Calu3 (cell line): ENCODE data around the gene OR1D5. TPM values are rescaled to one million over a fixed set of nuclear protein-coding genes. Genes with fewer than 3 reads are reported as not detected.

ENCODE experiments used
- BruUV-seq: library from RNA; stranded (reverse); fragments of 400-500 nt; replicated peaks from 2 replicates; lab custom pipeline; 2021; lab: Mats Ljungman, UMichigan
- CTCF ChIA-PET: fragments of 300-600 bp; sonication (Branson Sonifier 250); formaldehyde crosslinking; loops from one replicate; lab custom pipeline; 2022; ENCODE audit warnings: antibody characterized with exemption; lab: Charles Lee
- DNase-seq: peaks from one replicate; pipeline ENCODE4 v3.0.0; 2022
- H3K27ac Mint-ChIP-seq: one replicate; pipeline ENCODE4 v1.8.0; 2022; ENCODE audit warnings: mixed read lengths; ENCODE audit not compliant: unreplicated experiment
- H3K27me3 Mint-ChIP-seq: one replicate; pipeline ENCODE4 v1.8.0; 2022; ENCODE audit warnings: mixed read lengths; ENCODE audit not compliant: unreplicated experiment
- H3K36me3 Mint-ChIP-seq: one replicate; pipeline ENCODE4 v1.8.0; 2022; ENCODE audit warnings: mild to moderate bottlenecking, moderate library complexity, mixed read lengths; ENCODE audit not compliant: insufficient read depth, unreplicated experiment
- H3K4me1 Mint-ChIP-seq: one replicate; pipeline ENCODE4 v1.8.0; 2022; ENCODE audit warnings: mild to moderate bottlenecking, low read depth, mixed read lengths; ENCODE audit not compliant: unreplicated experiment
- H3K4me3 Mint-ChIP-seq: one replicate; pipeline ENCODE4 v1.8.0; 2022; ENCODE audit warnings: mild to moderate bottlenecking, low read depth, moderate library complexity, mixed read lengths; ENCODE audit not compliant: unreplicated experiment
- H3K9me3 Mint-ChIP-seq: one replicate; pipeline ENCODE4 v1.8.0; 2022; ENCODE audit warnings: low read depth, mixed read lengths; ENCODE audit not compliant: unreplicated experiment
- intact Hi-C: fragments of 100-400 bp; cut with micrococcal nuclease; formaldehyde crosslinking; loops from one replicate; pipeline ENCODE4 v1.10.0; 2022; ENCODE audit not compliant: unreplicated experiment
- total RNA-seq: library from RNA; stranded (reverse); gene quantifications from 2 replicates; pipeline ENCODE4 v1.2.3, GENCODE V29; 2022
- TF ChIP-seq, protein P1 (sequence below): fragments of 200-600 bp; IDR thresholded peaks from one replicate; pipeline ENCODE4 v1.8.0; 2022; ENCODE audit warnings: antibody characterized with exemption; ENCODE audit not compliant: unreplicated experiment

OR1D5 gene
- total RNA-seq, 1 experiment from 2014 or later, result not detected

DNA sequence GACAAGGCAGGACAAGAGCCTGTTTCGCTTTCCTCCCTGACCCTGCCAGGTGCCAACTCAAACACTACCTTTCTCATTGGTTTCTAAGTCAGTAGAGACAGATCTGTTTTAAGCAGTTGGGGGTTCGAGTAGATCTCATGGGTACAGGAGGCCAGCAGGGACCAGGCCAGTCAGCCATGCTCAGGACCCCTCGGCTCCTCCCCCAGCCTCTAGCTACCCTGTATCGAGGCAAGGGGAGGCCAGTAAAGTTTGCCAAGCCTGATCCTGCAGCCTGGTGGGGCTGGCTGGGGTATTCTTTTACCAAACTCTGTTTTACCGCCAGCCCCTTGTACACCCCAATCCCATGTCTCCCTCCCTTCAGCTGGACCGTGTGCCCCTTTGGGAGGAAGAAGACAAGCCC is 26.6 kb downstream of the OR1D5 start:
- Mint-ChIP-seq H3K9me3 (no peaks in the 10 kb centered on the region), H3K4me3 (no peak overlapping the region), H3K27ac (no peak overlapping the region), H3K4me1 (no peaks in the 10 kb centered on the region), H3K36me3 (peaks cover 12% of the 10 kb centered on the region), H3K27me3 (peaks cover 8% of the 10 kb centered on the region)
- no peak for DNase-seq
- CTCF ChIA-PET, result interaction anchor here (0.7 kb wide), 1 partner anchor 609 kb away, joined by 3 read pairs; no protein-coding TSS in a partner anchor
- TF ChIP-seq, protein P1, sequence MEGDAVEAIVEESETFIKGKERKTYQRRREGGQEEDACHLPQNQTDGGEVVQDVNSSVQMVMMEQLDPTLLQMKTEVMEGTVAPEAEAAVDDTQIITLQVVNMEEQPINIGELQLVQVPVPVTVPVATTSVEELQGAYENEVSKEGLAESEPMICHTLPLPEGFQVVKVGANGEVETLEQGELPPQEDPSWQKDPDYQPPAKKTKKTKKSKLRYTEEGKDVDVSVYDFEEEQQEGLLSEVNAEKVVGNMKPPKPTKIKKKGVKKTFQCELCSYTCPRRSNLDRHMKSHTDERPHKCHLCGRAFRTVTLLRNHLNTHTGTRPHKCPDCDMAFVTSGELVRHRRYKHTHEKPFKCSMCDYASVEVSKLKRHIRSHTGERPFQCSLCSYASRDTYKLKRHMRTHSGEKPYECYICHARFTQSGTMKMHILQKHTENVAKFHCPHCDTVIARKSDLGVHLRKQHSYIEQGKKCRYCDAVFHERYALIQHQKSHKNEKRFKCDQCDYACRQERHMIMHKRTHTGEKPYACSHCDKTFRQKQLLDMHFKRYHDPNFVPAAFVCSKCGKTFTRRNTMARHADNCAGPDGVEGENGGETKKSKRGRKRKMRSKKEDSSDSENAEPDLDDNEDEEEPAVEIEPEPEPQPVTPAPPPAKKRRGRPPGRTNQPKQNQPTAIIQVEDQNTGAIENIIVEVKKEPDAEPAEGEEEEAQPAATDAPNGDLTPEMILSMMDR, result no peak
- BruUV-seq, result no TSS peak
- intact Hi-C loops, result no loop called here

DNA sequence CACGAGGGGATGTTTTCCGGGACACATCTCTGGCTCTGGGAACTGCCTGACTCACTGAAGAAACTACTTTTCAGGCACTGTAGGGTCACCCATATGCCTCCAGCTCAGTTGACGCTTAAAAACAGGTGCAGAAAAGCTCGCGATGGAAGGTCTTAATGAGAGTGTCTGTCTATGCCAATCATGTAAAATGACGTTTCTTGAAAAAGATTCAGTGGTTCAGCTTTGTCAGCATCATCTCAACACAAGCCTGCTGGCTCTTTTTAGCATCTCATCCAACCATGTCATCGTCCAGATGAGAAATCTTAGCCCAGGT is 27.5 kb downstream of the OR1D5 start:
- H3K4me3 Mint-ChIP-seq, result no peak overlapping the region
- no TSS peak for BruUV-seq
- CTCF ChIA-PET, result interaction anchor here (0.7 kb wide), 1 partner anchor 610 kb away, joined by 3 read pairs; no protein-coding TSS in a partner anchor
- H3K4me1 Mint-ChIP-seq, result no peaks in the 10 kb centered on the region
- DNase-seq, result no peak
- H3K27me3 Mint-ChIP-seq, result no peaks in the 10 kb centered on the region
- H3K36me3 Mint-ChIP-seq, result peaks cover 15% of the 10 kb centered on the region
- no peaks in the 10 kb centered on the region for H3K9me3 Mint-ChIP-seq
- no peak overlapping the region for H3K27ac Mint-ChIP-seq
- TF ChIP-seq, protein P1, result no peak
- intact Hi-C loops, result no loop called here

DNA sequence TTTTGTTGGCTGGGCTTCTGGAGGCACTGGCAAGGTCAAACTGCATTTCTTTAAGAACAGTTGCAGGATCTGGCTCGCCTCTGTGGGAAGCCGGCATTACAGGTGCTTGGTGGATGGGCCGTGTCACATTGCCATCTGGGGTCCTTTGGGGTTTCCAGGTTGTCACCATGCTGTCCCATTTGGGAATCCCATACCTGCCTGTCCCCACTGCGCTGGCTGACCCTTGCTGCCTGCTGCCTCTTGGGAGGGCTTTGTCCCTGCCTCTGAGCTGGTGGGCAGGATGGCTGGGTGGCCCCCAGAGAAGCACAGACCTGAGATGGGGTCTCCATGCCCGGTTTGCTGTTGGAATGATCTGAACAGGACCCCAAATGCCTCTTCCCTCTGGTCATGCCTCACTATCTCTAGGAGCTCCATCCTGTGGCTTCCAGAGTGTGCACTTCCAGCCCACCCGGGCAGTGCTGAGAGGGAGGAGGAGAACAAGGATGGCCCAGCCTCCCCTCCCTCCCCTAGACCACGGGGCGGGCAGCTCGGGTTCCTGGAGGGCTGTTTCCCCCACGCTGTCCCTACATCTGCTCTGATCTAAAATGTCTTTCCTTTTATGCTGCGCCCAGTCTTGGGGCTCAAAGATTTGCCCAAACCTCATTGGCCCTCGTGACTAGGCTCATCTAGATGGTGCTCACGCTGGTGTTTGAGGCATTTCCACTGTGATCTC is 28.0 kb downstream of the OR1D5 start:
- intact Hi-C loops, result no loop called here
- H3K27ac Mint-ChIP-seq, result no peak overlapping the region
- TF ChIP-seq, protein P1, result no peak
- H3K4me3 Mint-ChIP-seq, result no peak overlapping the region
- no TSS peak for BruUV-seq
- H3K27me3 Mint-ChIP-seq, result no peaks in the 10 kb centered on the region
- H3K9me3 Mint-ChIP-seq, result no peaks in the 10 kb centered on the region
- CTCF ChIA-PET, result no interaction called here
- DNase-seq, result no peak
- H3K36me3 Mint-ChIP-seq, result peaks cover 19% of the 10 kb centered on the region
- no peaks in the 10 kb centered on the region for H3K4me1 Mint-ChIP-seq

DNA sequence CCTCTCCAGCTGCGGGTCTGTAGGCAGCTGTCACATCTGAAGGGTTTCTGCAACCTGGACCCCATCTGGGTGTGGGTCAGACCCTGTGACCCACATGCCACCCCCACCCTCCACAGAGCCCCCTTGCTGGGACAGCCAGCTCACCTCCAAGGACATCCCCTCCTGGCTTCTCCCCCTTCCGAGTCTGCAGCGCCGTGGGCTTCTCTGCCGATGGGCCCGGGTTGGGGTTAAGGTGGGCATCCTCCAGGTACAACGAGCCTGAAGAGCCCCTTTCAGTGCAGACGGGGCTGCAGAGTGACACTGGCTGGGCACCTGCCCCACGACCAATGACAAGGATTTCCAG is 28.9 kb downstream of the OR1D5 start:
- Mint-ChIP-seq H3K27ac (no peak overlapping the region), H3K4me3 (no peak overlapping the region), H3K4me1 (no peaks in the 10 kb centered on the region), H3K27me3 (no peaks in the 10 kb centered on the region), H3K9me3 (no peaks in the 10 kb centered on the region), H3K36me3 (peaks cover 19% of the 10 kb centered on the region)
- CTCF ChIA-PET, result no interaction called here
- no peak for DNase-seq
- no TSS peak for BruUV-seq
- intact Hi-C loops, result no loop called here
- TF ChIP-seq, protein P1, result no peak
